Measurements from ENCODE around the gene TUG1. TPM values are rescaled to one million over a fixed set of nuclear protein-coding genes. Genes with fewer than 3 reads are reported as not detected.

TUG1 gene
- total and polyA plus RNA-seq, 4 donors, result 11.3 to 32.9 (median 18.2) TPM

DNA sequence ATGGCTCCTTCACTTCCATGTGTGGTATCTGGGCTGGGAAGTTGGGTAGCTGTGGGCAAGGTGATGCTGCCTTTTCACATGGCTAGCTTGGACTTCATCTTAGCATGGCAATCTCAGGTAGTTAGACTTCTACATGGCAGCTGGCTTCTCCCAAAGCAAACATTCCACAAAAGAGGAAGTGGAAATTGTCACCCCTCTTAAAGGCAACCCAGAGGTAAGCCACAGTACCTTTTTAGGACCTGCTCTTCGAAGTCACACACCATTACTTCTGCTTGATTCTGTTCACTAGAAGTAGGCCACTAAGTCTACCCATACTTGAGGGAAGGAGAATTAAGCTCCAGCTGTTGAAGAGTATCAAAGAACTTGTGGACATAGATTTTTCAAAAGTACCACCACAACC, 25.9 kb downstream of the TUG1 start:
- no peaks in the 10 kb centered on the region for H3K27me3 ChIP-seq (ENCODE audit: control insufficient read depth in 4 of 4, insufficient read depth in 4 of 4, low read length in 3 of 4)
- no peaks in the 10 kb centered on the region for H3K9me3 ChIP-seq (ENCODE audit: control insufficient read depth in 4 of 4, low read length in 3 of 4)
- 66% methylated on average over 1 of the region's 1 CpG for WGBS
- no peaks in the 10 kb centered on the region for H3K36me3 ChIP-seq (ENCODE audit: control insufficient read depth in 4 of 4, insufficient read depth in 3 of 4, low read depth in 1 of 4, low read length in 3 of 4)
- no peak for DNase-seq (ENCODE audit: low spot score)
- H3K27ac ChIP-seq (ENCODE audit: low read depth in 1 of 2, low read length in 2 of 2), result no peak overlapping the region
- no peaks in the 10 kb centered on the region for H3K4me1 ChIP-seq (ENCODE audit: control insufficient read depth in 4 of 4, insufficient read depth in 4 of 4, low read length in 3 of 4)
- H3K4me3 ChIP-seq (ENCODE audit: low read depth in 1 of 3, low read length in 3 of 3), result no peak overlapping the region
- TF ChIP-seq MAX (IDR thresholded peaks at IDR 0.05), result no peak
- TF ChIP-seq, protein P1, sequence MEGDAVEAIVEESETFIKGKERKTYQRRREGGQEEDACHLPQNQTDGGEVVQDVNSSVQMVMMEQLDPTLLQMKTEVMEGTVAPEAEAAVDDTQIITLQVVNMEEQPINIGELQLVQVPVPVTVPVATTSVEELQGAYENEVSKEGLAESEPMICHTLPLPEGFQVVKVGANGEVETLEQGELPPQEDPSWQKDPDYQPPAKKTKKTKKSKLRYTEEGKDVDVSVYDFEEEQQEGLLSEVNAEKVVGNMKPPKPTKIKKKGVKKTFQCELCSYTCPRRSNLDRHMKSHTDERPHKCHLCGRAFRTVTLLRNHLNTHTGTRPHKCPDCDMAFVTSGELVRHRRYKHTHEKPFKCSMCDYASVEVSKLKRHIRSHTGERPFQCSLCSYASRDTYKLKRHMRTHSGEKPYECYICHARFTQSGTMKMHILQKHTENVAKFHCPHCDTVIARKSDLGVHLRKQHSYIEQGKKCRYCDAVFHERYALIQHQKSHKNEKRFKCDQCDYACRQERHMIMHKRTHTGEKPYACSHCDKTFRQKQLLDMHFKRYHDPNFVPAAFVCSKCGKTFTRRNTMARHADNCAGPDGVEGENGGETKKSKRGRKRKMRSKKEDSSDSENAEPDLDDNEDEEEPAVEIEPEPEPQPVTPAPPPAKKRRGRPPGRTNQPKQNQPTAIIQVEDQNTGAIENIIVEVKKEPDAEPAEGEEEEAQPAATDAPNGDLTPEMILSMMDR (IDR thresholded peaks at IDR 0.05; ENCODE audit: low read depth, low read length, missing input control), result no peak
- no peak for TF ChIP-seq YY1 (IDR thresholded peaks at IDR 0.05)
- no peak for TF ChIP-seq SP1 (IDR thresholded peaks at IDR 0.05)
- TF ChIP-seq JUND (IDR thresholded peaks at IDR 0.05), result no peak
- no peak for TF ChIP-seq TAF1 (conservative IDR thresholded peaks at IDR 0.05)
- TF ChIP-seq NR2F2 (IDR thresholded peaks at IDR 0.05), result no peak
- no peak for TF ChIP-seq FOXA2 (IDR thresholded peaks at IDR 0.05)
- no peak for TF ChIP-seq GABPA (IDR thresholded peaks at IDR 0.05 in 1 of 2, conservative IDR thresholded peaks at IDR 0.05 in 1 of 2)
- TF ChIP-seq, protein P2, sequence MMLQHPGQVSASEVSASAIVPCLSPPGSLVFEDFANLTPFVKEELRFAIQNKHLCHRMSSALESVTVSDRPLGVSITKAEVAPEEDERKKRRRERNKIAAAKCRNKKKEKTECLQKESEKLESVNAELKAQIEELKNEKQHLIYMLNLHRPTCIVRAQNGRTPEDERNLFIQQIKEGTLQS (IDR thresholded peaks at IDR 0.05), result no peak
- no peak for TF ChIP-seq FOXA1 (IDR thresholded peaks at IDR 0.05)
- TF ChIP-seq HNF4A (conservative IDR thresholded peaks at IDR 0.05), result no peak
- TF ChIP-seq RXRA (IDR thresholded peaks at IDR 0.05), result no peak
- TF ChIP-seq RAD21 (IDR thresholded peaks at IDR 0.05), result no peak
- TF ChIP-seq HNF4G (IDR thresholded peaks at IDR 0.05), result no peak
- TF ChIP-seq ZBTB33 (IDR thresholded peaks at IDR 0.05), result no peak
- TF ChIP-seq EGR1 (IDR thresholded peaks at IDR 0.05; ENCODE audit: low read depth in 2 of 2), result no peak
- no peak for TF ChIP-seq REST (IDR thresholded peaks at IDR 0.05)
- H3K9ac ChIP-seq (ENCODE audit: low read depth in 1 of 2, low read length in 2 of 2), result no peak overlapping the region
